HG03095 (cell line): ENCODE results near the gene USP2.

ENCODE experiments used
- ATAC-seq: cut with Tn5 transposase; IDR thresholded peaks from one replicate; pipeline ENCODE4 v1.9.1; 2021; ENCODE audit warnings: moderate library complexity; ENCODE audit not compliant: unreplicated experiment

The USP2 gene

DNA sequence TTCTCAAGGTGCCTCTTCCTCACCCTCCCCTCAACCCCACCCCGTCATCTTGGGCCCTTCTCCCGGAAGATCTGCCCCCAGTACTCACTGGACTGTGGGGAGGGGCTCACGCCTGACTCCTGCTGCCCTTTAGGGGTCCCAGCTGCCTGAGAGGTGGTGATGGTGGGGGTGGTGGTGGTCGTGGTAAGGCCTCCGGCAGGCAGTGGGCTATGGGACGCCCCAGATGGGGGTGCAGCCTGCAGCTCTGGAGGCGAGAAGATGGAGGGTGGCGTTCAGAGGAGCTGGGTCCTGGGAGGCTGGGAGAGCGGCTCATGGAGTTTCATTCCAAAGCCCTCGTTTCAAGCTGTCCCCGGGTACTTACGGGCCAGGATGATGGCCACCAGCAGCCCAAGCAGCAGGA lies 35.8 kb downstream of the USP2 start:
- no peak for ATAC-seq

DNA sequence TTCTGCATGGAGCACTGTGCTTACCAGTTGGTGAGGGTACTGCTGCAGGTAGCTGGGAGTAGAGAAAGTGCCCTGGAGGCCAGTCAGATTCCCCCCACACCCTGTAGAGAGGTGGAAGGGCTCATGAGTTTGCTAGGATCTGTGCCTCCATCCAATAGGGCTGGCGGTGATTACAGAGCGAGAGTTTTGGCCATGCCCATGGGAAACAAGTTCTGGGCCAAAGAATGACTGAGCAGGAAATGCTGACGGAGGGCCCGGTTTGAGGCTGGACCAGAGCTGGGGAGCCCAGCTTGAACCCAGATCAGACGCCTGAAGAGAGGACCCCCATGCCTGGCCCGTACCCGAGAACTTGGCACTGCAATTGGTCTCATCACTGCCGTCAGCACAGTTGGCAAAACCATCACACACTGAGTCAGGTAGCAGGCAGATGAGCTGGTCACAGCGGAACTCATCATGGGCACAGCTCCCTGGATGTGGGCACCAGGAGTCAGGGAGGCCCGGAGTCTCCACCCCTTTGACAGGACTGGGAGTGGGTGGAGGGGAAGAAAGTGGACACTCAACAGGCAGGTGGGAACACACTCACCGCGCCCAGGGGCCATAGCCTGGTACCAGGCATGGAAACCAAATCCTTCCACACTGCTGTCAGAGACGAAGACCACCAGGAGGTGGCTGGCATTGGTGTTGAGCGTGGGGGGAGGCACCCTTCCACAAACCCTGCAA lies 37.0 kb downstream of the USP2 start:
- ATAC-seq: no peak

DNA sequence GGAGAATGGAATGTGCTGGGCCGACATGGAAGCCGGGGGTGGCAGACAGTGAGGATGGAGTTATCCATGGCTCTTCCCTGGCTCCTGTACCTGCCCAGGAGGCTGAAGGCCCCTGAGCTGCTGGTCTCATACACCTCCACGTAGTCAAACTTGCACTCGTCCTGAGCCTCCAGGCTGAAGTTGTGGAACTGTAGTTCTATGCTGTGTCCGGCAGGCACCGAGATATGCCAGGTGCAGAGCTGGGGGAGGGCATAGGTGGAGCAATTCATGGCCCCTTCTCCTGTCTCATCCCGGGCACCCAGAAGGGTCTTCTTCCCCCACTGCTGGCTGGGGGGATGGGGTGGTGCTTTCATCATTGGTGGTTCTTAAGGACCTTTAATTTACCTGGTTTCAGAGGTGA lies 37.8 kb downstream of the USP2 start:
- ATAC-seq: no peak

DNA sequence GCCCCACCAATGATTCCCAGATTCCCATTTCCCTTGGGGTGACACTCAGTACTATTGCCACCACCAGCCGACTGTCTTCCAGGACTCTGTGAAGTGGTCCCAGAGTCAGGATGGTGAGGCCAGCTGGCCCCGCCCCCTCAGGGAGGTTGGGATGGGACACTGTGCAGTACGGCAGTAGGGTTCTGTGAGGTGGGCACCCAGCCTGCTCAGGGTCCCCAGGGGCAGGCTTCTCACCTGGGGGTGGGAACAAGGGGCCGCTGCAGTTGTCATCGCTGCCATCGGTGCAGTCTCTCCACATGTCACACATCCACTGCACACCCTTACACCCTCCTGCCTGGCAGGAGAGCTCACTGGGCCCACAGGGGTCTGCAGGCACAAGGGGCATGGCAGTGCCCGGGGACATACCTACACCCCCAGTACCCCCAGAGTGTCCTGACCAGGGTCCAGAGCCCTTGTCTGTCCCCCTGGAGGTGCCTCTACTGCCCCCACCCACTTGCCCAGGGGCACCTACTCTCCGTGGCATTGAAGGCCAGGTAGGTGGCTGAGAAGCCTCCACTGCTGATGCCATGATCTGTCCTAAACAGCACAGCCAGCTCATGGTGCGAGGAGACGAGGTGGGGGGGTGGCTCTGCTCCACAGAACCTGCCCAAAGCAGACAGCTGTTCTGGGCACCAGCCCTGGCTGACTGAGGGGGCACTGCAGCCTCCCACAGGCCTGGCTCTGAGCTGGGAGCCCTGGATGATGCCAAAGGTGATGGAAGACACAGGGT lies 38.9 kb downstream of the USP2 start:
- ATAC-seq: no peak

- no peak for ATAC-seq
Measured at GRCh38 chr11:119342023-119342300, 39.5 kb downstream of the USP2 start.

DNA sequence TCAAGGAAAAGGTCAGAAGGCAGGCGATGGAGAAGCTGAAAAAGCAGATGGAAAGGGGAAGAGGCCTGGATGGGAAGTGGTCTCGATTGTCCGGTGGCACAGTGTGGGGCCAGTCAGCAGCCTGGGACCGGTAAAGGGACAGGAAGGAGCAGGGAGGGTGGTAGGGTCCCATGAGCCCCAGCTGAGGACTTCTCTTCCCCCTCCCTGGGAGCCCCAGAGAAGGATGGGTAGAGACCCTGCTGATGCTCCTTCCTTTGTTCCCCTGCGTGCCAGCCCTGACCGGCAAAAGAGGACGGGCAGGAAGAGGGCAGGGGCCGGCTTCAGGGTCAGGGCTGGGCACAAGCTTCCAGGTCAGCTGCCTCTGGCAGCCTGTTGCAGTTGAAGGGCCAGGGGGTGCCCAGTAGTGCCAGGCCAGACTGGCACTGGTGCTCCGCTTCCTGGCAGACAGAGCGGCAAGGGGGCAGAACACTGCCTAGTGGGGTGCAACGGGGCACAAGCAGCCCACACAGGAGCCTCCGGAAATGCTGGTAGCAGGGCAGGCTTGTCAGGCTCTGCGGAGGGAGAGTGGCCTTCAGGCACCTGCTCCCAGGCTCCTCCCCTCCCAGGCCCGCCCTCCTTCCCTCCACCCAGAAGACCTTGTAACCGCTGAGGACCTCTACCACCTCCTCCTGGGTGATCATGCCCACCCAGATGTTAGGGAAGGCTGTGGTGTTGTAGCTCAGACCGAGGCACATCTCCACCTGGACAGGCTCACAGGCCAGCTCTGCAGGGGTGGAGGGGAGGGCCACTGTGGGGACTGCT lies 40.1 kb downstream of the USP2 start:
- no peak for ATAC-seq

- ATAC-seq: no peak
Measured at GRCh38 chr11:119340335-119341221, 40.9 kb downstream of the USP2 start, which contains the start of gene C1QTNF5. Gene C1QTNF5 (minus strand): TSS chr11:119340883. CDS start chr11:119340397, 486 bp downstream.

GRCh38 chr11:119339589-119340334 lies 41.7 kb downstream of the USP2 start:
- ATAC-seq: no peak

GRCh38 chr11:119338965-119339588 lies 42.4 kb downstream of the USP2 start:
- ATAC-seq: no peak

GRCh38 chr11:119338318-119338890 lies 43.1 kb downstream of the USP2 start:
- no peak for ATAC-seq

GRCh38 chr11:119337581-119338317 lies 43.7 kb downstream of the USP2 start:
- ATAC-seq: no peak

- no peak for ATAC-seq
Measured at GRCh38 chr11:119336744-119337469, 44.6 kb downstream of the USP2 start.

- ATAC-seq: no peak
Measured at GRCh38 chr11:119335655-119336543, 45.6 kb downstream of the USP2 start.

DNA sequence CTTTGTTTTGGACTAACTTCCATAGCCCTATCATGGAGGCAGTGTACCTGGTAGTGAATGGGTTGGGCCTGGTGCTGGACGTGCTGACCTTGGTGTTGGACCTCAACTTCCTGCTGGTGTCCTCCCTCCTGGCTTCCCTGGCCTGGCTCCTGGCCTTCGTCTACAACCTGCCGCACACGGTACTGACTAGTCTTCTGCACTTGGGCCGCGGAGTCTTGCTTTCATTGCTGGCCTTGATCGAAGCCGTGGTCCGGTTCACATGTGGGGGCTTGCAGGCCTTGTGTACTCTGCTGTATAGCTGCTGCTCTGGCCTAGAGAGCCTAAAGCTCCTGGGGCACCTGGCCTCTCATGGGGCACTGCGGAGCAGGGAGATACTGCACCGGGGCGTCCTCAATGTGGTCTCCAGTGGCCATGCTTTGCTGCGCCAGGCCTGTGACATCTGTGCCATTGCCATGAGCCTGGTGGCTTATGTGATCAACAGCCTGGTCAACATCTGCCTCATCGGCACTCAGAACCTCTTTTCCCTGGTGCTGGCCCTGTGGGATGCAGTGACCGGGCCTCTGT lies 46.3 kb downstream of the USP2 start:
- ATAC-seq: no peak

DNA sequence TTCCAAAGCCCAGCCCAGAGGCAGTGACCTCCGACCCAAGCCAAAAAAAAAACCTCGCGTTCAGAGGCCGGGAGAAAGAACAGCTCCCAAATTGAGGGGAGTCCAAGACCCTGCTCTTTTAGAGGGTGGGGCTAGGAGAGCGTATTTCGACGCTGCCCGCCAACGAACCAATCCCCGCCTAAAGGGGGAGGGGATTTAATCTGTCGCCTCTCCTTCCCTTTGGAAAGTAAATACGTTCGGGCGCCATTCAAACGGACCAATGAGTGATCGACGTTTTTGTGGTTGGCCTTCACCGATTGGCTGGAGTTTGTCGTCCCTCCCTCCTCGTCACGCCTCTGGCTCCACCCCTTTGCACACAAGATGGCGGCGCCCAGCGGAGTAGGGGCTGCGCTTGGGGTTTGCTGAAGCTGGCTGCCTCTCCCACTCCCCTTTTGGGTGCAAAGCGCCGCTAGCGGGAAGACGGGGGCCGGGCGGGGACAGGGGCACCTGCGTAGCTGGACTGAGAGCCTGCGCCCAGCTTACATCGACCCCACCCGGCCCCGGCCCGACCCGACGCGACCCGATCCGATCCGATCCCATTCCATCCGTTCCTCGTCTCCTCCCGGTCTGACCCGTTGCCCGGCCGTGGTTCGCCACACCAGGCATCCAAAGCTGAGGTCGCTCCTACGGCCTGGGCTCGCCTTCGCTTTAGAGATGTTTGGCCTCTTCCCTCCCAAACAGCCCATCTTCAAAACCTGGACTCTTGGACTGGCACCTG lies 47.1 kb downstream of the USP2 start, which contains the start of gene RNF26:
RNF26 (plus strand) TSS at position 354 of the 757 bp plus-strand sequence. CDS start 596 bp downstream, outside the sequence.
- ATAC-seq: peak; percentile 92
